Measurements from ENCODE around the gene AXIN1.

DNA sequence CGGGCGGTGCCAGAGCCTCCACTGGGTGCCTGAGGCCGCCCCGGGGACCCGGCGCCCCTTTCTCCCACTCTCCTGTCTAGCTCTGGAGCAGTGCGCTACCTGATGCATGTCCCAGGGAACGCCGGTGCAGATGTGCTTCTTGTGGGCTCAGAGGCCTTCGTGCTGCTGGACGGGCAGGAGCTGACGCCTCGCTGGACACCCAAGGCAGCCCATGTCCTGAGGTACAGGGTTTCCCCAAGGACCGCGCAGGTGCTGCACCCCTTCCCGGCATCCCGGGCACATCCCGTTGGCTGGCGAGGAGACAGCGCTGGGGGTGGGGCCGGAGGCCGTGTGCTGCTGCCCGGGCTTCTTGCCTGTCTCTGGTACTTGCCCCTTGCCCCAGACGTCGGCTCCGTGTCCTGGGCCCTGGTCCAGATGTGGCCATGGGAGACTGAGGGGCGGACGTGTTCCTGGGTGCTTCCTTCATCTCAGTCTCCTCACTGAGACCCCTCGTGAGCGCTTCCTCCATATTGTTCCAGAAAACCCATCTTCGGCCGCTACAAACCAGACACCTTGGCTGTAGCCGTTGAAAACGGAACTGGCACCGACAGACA, 89.2 kb downstream of the AXIN1 start:
- TF ChIP-seq, protein P1, sequence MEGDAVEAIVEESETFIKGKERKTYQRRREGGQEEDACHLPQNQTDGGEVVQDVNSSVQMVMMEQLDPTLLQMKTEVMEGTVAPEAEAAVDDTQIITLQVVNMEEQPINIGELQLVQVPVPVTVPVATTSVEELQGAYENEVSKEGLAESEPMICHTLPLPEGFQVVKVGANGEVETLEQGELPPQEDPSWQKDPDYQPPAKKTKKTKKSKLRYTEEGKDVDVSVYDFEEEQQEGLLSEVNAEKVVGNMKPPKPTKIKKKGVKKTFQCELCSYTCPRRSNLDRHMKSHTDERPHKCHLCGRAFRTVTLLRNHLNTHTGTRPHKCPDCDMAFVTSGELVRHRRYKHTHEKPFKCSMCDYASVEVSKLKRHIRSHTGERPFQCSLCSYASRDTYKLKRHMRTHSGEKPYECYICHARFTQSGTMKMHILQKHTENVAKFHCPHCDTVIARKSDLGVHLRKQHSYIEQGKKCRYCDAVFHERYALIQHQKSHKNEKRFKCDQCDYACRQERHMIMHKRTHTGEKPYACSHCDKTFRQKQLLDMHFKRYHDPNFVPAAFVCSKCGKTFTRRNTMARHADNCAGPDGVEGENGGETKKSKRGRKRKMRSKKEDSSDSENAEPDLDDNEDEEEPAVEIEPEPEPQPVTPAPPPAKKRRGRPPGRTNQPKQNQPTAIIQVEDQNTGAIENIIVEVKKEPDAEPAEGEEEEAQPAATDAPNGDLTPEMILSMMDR (IDR thresholded peaks at IDR 0.05), result no peak
- TF ChIP-seq, protein P2, sequence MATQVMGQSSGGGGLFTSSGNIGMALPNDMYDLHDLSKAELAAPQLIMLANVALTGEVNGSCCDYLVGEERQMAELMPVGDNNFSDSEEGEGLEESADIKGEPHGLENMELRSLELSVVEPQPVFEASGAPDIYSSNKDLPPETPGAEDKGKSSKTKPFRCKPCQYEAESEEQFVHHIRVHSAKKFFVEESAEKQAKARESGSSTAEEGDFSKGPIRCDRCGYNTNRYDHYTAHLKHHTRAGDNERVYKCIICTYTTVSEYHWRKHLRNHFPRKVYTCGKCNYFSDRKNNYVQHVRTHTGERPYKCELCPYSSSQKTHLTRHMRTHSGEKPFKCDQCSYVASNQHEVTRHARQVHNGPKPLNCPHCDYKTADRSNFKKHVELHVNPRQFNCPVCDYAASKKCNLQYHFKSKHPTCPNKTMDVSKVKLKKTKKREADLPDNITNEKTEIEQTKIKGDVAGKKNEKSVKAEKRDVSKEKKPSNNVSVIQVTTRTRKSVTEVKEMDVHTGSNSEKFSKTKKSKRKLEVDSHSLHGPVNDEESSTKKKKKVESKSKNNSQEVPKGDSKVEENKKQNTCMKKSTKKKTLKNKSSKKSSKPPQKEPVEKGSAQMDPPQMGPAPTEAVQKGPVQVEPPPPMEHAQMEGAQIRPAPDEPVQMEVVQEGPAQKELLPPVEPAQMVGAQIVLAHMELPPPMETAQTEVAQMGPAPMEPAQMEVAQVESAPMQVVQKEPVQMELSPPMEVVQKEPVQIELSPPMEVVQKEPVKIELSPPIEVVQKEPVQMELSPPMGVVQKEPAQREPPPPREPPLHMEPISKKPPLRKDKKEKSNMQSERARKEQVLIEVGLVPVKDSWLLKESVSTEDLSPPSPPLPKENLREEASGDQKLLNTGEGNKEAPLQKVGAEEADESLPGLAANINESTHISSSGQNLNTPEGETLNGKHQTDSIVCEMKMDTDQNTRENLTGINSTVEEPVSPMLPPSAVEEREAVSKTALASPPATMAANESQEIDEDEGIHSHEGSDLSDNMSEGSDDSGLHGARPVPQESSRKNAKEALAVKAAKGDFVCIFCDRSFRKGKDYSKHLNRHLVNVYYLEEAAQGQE (IDR thresholded peaks at IDR 0.05; ENCODE audit: insufficient read depth in 1 of 2, low read depth in 2 of 2, low read length in 1 of 2), result no peak
- TF ChIP-seq POLR2AphosphoS5 (IDR thresholded peaks at IDR 0.05; ENCODE audit: low read depth, low read length), result no peak
- TF ChIP-seq TCF7L2 (IDR thresholded peaks at IDR 0.05; ENCODE audit: low read depth, low read length), result no peak
- no peak for TF ChIP-seq SIN3A (IDR thresholded peaks at IDR 0.05; ENCODE audit: borderline replicate concordance, insufficient read depth, low read depth, low read length)
